Loucy (cell line): ENCODE data around the gene SSPN.

ENCODE experiments used
- CTCF ChIP-seq: fragments of 200-600 bp; sonication (generic); conservative IDR thresholded peaks from 2 replicates; pipeline ENCODE4 v1.5.1; 2014; ENCODE audit warnings: mild to moderate bottlenecking, antibody characterized with exemption, low read length
- EZH2phosphoT487 ChIP-seq: fragments of 200-600 bp; IDR thresholded peaks from 2 replicates; pipeline ENCODE4 v1.6.1; 2018; ENCODE audit warnings: antibody characterized with exemption, mild to moderate bottlenecking, moderate library complexity, borderline replicate concordance

GRCh38 chr12:26157001-26157400 lies 38.4 kb upstream of the SSPN start:
- no peak for TF ChIP-seq CTCF
- TF ChIP-seq EZH2phosphoT487 = no peak
